ENCODE results near the gene TAS1R1. TPM values are rescaled to one million over a fixed set of nuclear protein-coding genes. Genes with fewer than 3 reads are reported as not detected.

The TAS1R1 gene
- total and polyA plus RNA-seq, 2 experiments from 2014 or later: 0.19 TPM; not detected in 1

GRCh38 chr1:6515771-6516170 is 39.3 kb upstream of the TAS1R1 start (continued):
- no peak for TF ChIP-seq ETS1 (IDR thresholded peaks at IDR 0.05)
- no peak for TF ChIP-seq POLR2AphosphoS5 (IDR thresholded peaks at IDR 0.05; ENCODE audit: low read depth)
- no peak for TF ChIP-seq CTCF (conservative IDR thresholded peaks at IDR 0.05; ENCODE audit: low read depth in 2 of 2)
- TF ChIP-seq REST (IDR thresholded peaks at IDR 0.05; ENCODE audit: unreplicated experiment): no peak

- no peaks in the 10 kb centered on the region; the same call in none of the 2 replicates for H4K20me1 ChIP-seq (replicated peaks; ENCODE audit: insufficient read depth)
- H3K36me3 ChIP-seq (ENCODE audit: insufficient read depth): no peaks in the 10 kb centered on the region
- H3K4me1 ChIP-seq (ENCODE audit: insufficient read depth): peaks cover 20% of the 10 kb centered on the region
- H3K27ac ChIP-seq (ENCODE audit: low read depth): no peak overlapping the region
- no peak for DNase-seq (ENCODE audit: low spot score)
- no peaks in the 10 kb centered on the region for H3K9me2 ChIP-seq (ENCODE audit: insufficient read depth)
- no peaks in the 10 kb centered on the region for H3K27me3 ChIP-seq (ENCODE audit: insufficient read depth)
- Mint-ChIP-seq H3K36me3 (ENCODE audit: low read depth) (no peaks in the 10 kb centered on the region; the same call in 2 of the 3 replicates), H3K4me1 (peaks cover 24% of the 10 kb centered on the region), H3K27ac (no peak overlapping the region), H3K27me3 (ENCODE audit: insufficient read depth, low read depth, poor library complexity) (peaks cover 24% of the 10 kb centered on the region), H3K9me3 (no peaks in the 10 kb centered on the region), H3K4me3 (no peak overlapping the region)
- ATAC-seq: no peak
- H3K4me3 ChIP-seq: no peak overlapping the region
- no peak overlapping the region for H2AFZ ChIP-seq
- H3K4me2 ChIP-seq: no peak overlapping the region
- no peaks in the 10 kb centered on the region for H3K79me2 ChIP-seq (replicated peaks; ENCODE audit: insufficient read depth)
- peaks cover 19% of the 10 kb centered on the region for H3F3A ChIP-seq (replicated peaks; ENCODE audit: low read depth)
- TF ChIP-seq EZH2phosphoT487 (IDR thresholded peaks at IDR 0.05; ENCODE audit: unreplicated experiment): no peak
- TF ChIP-seq ZNF114 (CRISPR knock-in tag; IDR thresholded peaks at IDR 0.05): no peak
- no peak for TF ChIP-seq ETS1 (IDR thresholded peaks at IDR 0.05)
- TF ChIP-seq POLR2AphosphoS5 (IDR thresholded peaks at IDR 0.05; ENCODE audit: low read depth): no peak
- no peak for TF ChIP-seq JUNB (IDR thresholded peaks at IDR 0.05; ENCODE audit: unreplicated experiment)
- no peak for TF ChIP-seq CREB1 (CRISPR knock-in tag; IDR thresholded peaks at IDR 0.05; ENCODE audit: low read depth)
- no peak for TF ChIP-seq EZH2 (IDR thresholded peaks at IDR 0.05; ENCODE audit: low read depth, unreplicated experiment)
- no peak for TF ChIP-seq ZNF331 (CRISPR knock-in tag; IDR thresholded peaks at IDR 0.05; ENCODE audit: low read depth)
- TF ChIP-seq ZNF462 (CRISPR knock-in tag; IDR thresholded peaks at IDR 0.05): no peak
- no peak for TF ChIP-seq STAT1 (IDR thresholded peaks at IDR 0.05; ENCODE audit: unreplicated experiment)
Observed at GRCh38 chr1:6517435-6517851, 37.7 kb upstream of the TAS1R1 start.
